Epithelial cell of umbilical artery (primary cell): ENCODE measurements around the gene CHST5. TPM values are rescaled to one million over a fixed set of nuclear protein-coding genes. Genes with fewer than 3 reads are reported as not detected.

Source experiments
- total RNA-seq: library from RNA; depleted of rRNA; stranded (reverse); fragments of >200 nt; gene quantifications from 2 replicates; pipeline ENCODE4 v1.2.3, GENCODE V29; 2014

The CHST5 gene
- total RNA-seq = not detected in 2 replicates

GRCh38 chr16:75535901-75536300 lies at the start of gene CHST5:
CHST5 (minus strand) TSS chr16:75536108; CDS start chr16:75530384, 5,724 bp downstream.

GRCh38 chr16:75566040-75566757 lies 30.3 kb upstream of the CHST5 start, which contains the start of gene GABARAPL2:
GABARAPL2 (plus strand) TSS chr16:75566379; CDS start chr16:75566487, 108 bp downstream.

GRCh38 chr16:75555707-75556430 lies 20.0 kb upstream of the CHST5 start, which contains the start of gene TMEM231:
TMEM231 (minus strand) TSS chr16:75556252; CDS start chr16:75556209, 43 bp downstream.

GRCh38 chr16:75495076-75495674 lies 40.7 kb downstream of the CHST5 start, which contains the start of gene CHST6:
CHST6 (minus strand) TSS chr16:75495441; CDS start chr16:75479828, 15,613 bp downstream.

Other genes with a start within 250 kb of the CHST5 start
- 81.5 and 83.0 TPM in 2 replicates for gene CFDP1, start 102.6 kb downstream of the CHST5 start, total RNA-seq
- gene TMEM170A, start 71.4 kb downstream of the CHST5 start, total RNA-seq = 19.8 and 44.7 TPM in 2 replicates
- gene CHST6, start 40.7 kb downstream of the CHST5 start, total RNA-seq = 0.46 and 1.9 TPM in 2 replicates
- 9.9 and 19.2 TPM in 2 replicates for gene TMEM231, start 20.1 kb upstream of the CHST5 start, total RNA-seq
- gene GABARAPL2, start 30.3 kb upstream of the CHST5 start, total RNA-seq = 51.1 and 51.6 TPM in 2 replicates
- gene ADAT1, start 87.2 kb upstream of the CHST5 start, total RNA-seq = 62.0 and 68.8 TPM in 2 replicates
- 188 and 193 TPM in 2 replicates for gene KARS1, start 111.6 kb upstream of the CHST5 start, total RNA-seq
- gene TERF2IP, start 111.7 kb upstream of the CHST5 start, total RNA-seq = 48.7 and 70.1 TPM in 2 replicates
- not detected in 2 replicates for gene CPHXL2, start 140.9 kb upstream of the CHST5 start, total RNA-seq
- not detected in 2 replicates for gene DUXB, start 165.4 kb upstream of the CHST5 start, total RNA-seq
- not detected in 2 replicates for gene CPHXL, start 190.4 kb upstream of the CHST5 start, total RNA-seq